KOPT-K1 (cell line): ENCODE measurements around the gene DLG2.

ENCODE experiments used
- H3K27ac ChIP-seq: fragments of 200-600 bp; sonication (generic); 2 replicates; pipeline ENCODE4 v1.5.1; 2016; ENCODE audit warnings: antibody characterized with exemption, mild to moderate bottlenecking, low read depth, low read length; ENCODE audit not compliant: poor library complexity, severe bottlenecking
- H3K36me3 ChIP-seq: fragments of 200-600 bp; sonication (generic); 2 replicates; pipeline ENCODE4 v1.5.1; 2017; ENCODE audit warnings: antibody characterized with exemption, mild to moderate bottlenecking, low read length, moderate library complexity; ENCODE audit not compliant: insufficient read depth
- H3K9me3 ChIP-seq: fragments of 200-600 bp; sonication (generic); 2 replicates; pipeline ENCODE4 v1.5.1; 2017; ENCODE audit warnings: antibody characterized with exemption, low read length, mild to moderate bottlenecking; ENCODE audit not compliant: insufficient read depth, poor library complexity, severe bottlenecking

The DLG2 gene

DNA sequence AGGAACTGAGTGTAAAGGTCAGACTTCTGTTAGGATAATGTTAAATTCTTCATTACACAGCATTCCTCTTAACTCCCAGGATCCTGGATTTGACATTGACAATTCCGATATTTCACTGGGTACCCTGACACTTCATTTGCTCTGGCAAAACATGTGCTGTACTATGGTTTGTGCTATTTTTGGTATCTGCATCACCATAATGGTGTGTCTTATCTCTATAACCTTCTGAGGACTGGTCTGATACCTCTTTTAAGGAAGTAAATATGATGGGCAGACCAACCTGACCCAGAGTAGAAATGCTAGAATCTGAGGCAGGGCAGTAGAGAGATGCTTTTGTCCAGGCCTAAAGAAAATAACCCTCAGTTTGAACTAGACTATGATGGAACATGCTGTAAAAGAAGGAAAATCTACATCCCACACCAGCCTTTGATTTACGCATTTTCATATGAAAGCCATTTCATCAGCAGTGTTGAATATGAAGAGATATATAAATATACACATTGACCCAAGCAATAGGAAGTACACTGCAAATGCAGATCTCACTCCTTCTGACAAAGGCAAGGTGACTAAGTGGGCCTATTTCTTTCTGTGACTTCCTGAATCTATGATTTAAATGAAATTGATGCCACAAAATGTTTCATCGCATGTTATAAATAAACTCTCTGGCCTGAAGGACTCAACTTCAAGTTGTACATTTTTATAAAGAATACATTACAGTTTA is 966.7 kb downstream of the DLG2 start:
- Histone ChIP-seq H3K9me3 (no peaks in the 10 kb centered on the region), H3K27ac (no peak overlapping the region), H3K36me3 (no peaks in the 10 kb centered on the region)

DNA sequence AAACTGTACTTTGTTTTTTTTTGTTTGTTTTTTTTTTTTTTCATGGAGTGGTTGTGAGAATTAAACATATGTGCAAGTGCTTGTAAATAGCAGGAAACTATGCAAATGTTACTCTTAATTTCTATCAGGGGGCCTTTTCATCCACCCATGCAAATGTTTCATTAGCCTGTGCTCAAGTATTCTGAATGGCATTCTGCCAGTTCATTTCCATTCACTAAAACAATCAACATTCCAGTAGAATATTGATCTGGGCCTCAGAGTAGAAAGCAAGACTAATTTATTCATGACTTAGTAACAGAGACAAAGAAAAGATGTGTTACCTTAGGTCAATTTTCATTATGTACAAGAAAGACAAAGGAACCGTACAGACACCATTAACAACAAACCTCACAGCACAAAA is 971.4 kb downstream of the DLG2 start:
- no peaks in the 10 kb centered on the region for H3K9me3 ChIP-seq
- H3K27ac ChIP-seq, result no peak overlapping the region
- H3K36me3 ChIP-seq, result no peaks in the 10 kb centered on the region

GRCh38 chr11:84648471-84648870 is 978.7 kb downstream of the DLG2 start:
- Histone ChIP-seq H3K36me3 (no peaks in the 10 kb centered on the region), H3K9me3 (no peaks in the 10 kb centered on the region), H3K27ac (no peak overlapping the region)

DNA sequence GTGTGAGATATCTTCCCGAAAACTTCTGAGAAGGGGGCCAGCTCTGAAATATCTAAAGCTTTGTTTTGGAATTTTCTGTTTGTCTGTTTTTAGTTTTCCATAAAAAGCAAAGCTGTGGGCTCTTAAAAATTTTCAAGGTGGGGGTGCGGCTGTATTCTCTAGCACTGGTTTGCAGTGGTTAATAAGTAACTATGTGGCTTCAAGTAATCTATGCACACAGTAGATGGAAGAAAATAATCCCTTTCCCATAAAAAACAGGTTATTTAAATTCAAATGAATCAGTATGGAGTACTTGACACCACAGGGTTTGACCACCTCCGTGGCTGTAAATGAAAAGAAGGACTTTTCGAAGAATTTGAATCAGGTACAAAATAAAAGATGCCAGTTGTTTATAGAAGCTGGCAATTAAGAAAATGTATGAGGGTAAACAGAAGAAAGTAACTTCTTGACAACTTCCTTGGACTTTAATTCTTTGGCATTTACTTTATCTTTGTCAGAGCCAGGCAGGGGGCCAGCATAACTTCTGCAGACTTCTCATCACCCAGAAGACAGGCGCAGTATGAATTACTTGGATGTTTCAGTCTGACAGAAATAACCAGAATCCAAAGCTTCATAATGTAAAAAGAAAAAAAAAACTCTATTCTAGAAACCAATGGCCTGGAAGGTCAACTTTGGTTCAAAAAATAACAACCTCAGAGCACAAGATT is 981.0 kb downstream of the DLG2 start:
- Histone ChIP-seq H3K36me3 (no peaks in the 10 kb centered on the region), H3K9me3 (no peaks in the 10 kb centered on the region), H3K27ac (no peak overlapping the region)

DNA sequence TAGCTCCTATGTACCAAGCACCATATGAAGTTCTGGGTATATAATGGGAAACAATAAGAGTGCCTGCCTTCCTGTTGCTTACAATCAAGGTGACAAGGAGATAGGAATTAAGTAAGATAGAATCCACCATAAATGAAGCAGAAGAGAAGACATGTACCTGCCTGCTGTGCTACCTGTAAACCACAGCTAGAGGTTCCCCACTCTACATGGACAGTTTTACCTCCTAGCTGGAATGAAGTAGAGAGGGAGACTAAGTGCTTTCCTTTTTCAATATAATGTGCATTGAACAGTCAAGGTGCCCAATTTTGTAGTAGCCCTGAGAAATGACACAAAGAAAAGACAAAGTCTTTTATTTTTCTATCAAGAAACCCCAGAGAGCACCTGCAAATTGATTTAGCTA is 984.6 kb downstream of the DLG2 start:
- H3K36me3 ChIP-seq, result no peaks in the 10 kb centered on the region
- H3K27ac ChIP-seq, result no peak overlapping the region
- H3K9me3 ChIP-seq, result no peaks in the 10 kb centered on the region

- Histone ChIP-seq H3K9me3 (no peaks in the 10 kb centered on the region), H3K27ac (no peak overlapping the region), H3K36me3 (no peaks in the 10 kb centered on the region)
Measured at GRCh38 chr11:84634309-84634708, 992.8 kb downstream of the DLG2 start.

GRCh38 chr11:84628871-84629620 is 998.1 kb downstream of the DLG2 start:
- Histone ChIP-seq H3K27ac (no peak overlapping the region), H3K9me3 (no peaks in the 10 kb centered on the region), H3K36me3 (no peaks in the 10 kb centered on the region)

- Histone ChIP-seq H3K36me3 (no peaks in the 10 kb centered on the region), H3K9me3 (no peaks in the 10 kb centered on the region), H3K27ac (no peak overlapping the region)
Measured at GRCh38 chr11:84626256-84626655, 1000.9 kb downstream of the DLG2 start.

GRCh38 chr11:84612645-84613044 is 1014.5 kb downstream of the DLG2 start:
- H3K9me3 ChIP-seq, result no peaks in the 10 kb centered on the region
- no peaks in the 10 kb centered on the region for H3K36me3 ChIP-seq
- H3K27ac ChIP-seq, result no peak overlapping the region

DNA sequence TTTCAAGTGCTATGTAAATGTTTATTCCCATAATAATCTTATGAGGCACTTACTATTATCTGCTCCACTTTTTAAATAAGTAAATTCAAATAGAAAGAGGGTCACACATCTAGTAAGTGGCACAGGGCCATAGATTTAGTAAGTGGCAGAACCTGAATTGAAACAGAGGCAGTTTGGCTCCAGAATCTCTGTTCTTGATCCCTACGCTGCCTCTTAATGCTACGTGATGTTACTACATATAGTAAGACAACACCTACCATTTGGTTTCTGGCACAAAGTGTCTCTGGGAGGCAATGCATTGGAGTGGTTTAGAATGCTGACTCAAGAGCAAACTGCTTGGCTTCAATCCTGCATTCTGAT is 1018.3 kb downstream of the DLG2 start:
- Histone ChIP-seq H3K36me3 (no peaks in the 10 kb centered on the region), H3K27ac (no peak overlapping the region), H3K9me3 (no peaks in the 10 kb centered on the region)

DNA sequence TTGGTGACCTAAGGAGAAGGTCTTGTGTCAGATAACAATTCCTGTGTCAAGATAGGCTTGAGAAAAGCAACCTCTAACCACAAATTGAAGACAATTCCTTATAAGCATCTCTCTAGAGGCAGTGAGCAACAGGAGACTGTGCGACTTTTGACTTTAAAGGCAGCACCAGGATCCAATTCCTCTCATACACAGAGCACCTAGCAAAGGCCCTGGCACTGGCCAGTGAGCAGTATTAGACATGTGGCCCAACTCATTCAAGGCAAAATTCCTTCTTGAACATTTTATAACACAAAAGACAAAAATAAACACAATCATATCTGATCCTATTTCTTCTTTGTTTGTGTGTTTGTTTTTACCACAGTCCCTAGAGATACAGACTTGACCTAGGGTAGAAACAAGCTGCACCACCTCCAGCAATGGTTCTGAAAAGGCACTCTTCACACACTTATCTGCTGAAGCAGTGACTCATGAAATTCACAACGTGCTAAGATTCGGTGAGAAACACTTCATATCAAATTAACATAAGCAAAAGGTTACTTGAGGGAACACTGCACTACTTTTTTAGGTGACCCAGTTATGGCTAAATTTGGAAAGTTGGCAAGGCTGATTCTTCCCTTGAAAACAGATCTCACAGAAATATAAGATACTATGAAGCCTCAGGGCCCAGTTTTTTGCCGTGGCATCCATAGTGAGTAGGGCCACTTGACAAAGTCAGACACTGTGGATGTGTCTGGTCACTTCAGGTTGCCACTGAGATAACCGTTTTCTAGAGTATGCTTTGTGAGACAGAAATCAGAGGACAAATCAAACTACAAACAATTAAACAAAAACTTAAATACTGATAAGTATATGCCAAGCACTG is 1018.9 kb downstream of the DLG2 start:
- Histone ChIP-seq H3K27ac (no peak overlapping the region), H3K36me3 (no peaks in the 10 kb centered on the region), H3K9me3 (no peaks in the 10 kb centered on the region)

GRCh38 chr11:84594602-84595001 is 1032.5 kb downstream of the DLG2 start:
- no peaks in the 10 kb centered on the region for H3K9me3 ChIP-seq
- H3K27ac ChIP-seq, result no peak overlapping the region
- no peaks in the 10 kb centered on the region for H3K36me3 ChIP-seq

DNA sequence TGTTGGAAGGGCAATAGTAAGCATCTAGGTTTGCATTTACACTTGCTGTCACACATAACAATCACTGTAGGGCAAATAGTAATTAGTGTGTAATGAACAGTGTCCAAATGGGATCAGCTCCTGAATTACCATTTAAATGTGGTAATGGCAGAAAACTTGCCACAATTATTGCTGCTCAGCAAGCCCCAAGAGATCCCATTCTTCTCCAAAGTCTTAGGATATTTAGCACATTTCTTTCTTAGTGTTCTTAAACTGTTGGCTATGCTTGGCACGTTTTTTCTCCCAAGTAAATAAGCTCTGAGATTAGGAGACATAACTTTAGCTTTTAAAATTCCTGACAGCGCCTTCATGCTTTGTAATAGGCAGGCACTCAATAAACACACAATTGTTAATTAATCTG is 1037.0 kb downstream of the DLG2 start:
- no peaks in the 10 kb centered on the region for H3K36me3 ChIP-seq
- no peaks in the 10 kb centered on the region for H3K9me3 ChIP-seq
- no peak overlapping the region for H3K27ac ChIP-seq

- no peaks in the 10 kb centered on the region for H3K9me3 ChIP-seq
Measured at GRCh38 chr11:84588131-84588829, 1038.9 kb downstream of the DLG2 start.

More at GRCh38 chr11:84588131-84588829, 1038.9 kb downstream of the DLG2 start:
- Histone ChIP-seq H3K27ac (no peak overlapping the region), H3K36me3 (no peaks in the 10 kb centered on the region)
